ENCODE results near the gene ETV3L. TPM values are rescaled to one million over a fixed set of nuclear protein-coding genes. Genes with fewer than 3 reads are reported as not detected.
"Not testable (repeated sequence)": the region's sequence is repeated elsewhere in the genome, so short reads cannot be mapped to it uniquely, and the experiment has no call there.

Gene ETV3L
- total RNA-seq, 1 donor from 2014 or later = not detected

DNA sequence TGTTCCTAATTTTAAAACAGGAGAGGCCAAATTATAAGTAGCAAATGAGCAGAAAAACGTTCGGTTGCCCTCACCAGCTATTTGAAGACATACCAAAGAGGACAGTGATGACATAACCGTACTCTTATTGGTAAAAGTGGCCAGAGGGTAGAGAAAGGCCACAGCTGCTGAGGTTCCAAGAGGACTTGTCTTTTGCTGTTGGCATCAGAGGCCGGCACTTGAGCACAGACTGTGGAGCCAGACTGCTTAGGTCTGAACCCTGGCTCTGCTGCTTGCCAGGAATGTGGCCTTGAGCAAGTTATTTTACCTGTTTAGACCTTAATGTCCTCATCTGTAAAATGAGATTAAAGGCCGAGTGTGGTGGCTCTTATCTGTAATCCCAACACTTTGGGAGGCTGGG lies 14.9 kb downstream of the ETV3L start:
- DNase-seq (ENCODE audit: extremely low read depth, low read depth, low spot score) = no peak

DNA sequence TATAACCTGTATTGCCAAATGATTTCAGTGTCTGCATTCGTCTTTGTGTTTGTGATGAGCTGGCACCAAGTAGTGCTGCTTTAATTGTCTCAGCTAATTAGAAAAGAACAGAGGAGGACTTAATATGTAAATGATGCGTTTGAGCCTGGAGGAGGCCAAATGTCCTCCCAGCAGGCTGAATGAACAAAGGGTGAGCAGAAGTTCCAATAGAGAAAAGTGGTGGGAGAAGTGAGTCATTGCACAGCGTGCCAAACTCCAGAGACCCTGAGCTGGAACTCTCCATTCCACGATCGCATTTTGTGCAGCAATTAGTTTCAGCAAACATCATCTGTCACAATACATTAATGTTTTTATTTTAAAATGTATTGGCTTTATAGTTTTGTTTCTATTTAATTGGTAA lies 17.9 kb downstream of the ETV3L start:
- DNase-seq (ENCODE audit: extremely low read depth, low read depth, low spot score) = no peak

DNA sequence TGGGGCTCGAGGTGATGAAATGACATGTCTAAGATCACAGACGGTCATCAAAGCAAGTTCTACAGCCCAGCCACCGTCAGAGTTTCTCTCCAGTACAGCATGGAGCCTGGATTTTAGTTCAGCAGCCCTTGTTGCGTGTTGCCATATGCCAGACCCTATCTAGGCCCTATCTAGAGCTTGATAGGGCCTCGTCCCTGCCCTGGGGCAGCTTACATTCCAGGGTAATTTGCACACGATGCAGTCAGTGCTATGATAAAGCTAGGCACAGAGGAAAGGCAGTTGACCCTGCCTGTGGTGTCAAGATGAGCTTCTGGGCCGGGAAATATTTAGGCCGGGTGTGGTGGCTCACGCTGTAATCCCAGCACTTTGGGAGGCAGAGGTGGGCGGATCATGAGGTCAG lies 18.9 kb downstream of the ETV3L start:
- no peak for DNase-seq (ENCODE audit: extremely low read depth, low read depth, low spot score)

DNA sequence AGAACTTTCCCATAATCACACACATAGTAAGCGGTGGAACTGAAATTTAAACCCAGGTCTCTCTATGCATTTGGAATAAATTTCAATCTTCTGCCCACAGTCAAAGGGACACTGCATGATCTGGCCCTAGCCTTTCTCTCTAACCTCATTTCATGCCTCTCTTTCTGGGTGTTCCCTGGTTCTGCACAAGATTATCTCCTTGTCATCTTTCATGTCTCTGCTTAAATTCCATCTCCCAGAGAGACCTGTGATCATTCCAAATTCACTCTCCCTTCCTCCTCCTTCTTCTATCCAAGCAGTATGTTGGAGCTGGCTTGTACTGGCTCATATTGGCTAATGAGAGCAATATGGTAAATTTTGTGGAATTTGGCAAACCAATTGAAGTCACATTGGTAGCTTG lies 22.2 kb downstream of the ETV3L start:
- no peak for DNase-seq (ENCODE audit: extremely low read depth, low read depth, low spot score)

DNA sequence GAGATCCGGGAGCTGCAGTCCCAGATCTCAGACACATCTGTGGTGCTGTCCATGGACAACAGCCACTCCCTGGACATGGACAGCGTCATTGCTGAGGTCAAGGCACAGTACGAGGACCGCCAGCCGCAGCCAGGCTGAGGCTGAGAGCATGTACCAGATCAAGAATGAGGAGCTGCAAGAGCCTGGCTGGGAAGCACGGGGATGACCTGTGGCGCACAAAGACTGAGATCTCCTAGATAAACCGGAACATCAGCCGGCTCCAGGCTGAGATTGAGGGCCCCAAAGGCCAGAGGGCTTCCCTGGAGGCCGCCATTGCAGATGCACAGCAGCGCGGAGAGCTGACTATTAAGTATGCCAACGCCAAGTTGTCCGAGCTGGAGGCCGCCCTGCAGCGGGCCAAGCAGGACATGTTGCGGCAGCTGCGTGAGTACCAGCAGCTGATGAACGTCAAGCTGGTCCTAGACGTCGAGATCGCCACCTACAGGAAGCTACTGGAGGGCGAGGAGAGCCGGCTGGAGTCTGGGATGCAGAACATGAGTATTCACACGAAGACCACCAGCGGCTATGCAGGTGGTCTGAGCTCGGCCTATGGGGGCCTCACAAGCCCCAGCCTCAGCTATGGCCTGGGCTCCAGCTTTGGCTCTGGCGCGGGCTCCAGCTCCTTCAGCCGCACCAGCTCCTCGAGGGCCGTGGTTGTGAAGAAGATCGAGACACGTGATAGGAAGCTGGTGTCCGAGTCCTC lies 25.5 kb downstream of the ETV3L start:
- peak; percentile 22 for DNase-seq (ENCODE audit: extremely low read depth, low read depth, low spot score)

DNA sequence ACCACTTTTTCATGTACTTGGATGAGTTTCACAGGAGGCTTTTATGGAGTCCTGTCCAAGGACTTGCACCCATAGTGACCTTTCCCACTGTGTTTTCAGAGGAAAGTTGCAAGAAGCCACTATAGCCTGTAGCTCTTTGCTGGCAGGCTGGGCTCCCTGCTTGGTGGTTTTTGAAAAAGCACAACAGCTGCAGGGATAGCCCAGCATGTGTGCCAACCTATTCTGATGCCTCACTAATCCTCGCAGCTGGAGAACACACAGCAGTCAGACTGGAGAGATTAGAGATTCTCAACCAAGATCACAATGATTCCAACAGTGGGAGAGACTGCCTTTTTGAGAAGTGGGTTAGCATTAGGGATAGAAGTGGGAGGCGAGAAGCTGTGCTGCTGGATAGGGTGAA lies 30.0 kb downstream of the ETV3L start:
- DNase-seq (ENCODE audit: extremely low read depth, low read depth, low spot score) = no peak

DNA sequence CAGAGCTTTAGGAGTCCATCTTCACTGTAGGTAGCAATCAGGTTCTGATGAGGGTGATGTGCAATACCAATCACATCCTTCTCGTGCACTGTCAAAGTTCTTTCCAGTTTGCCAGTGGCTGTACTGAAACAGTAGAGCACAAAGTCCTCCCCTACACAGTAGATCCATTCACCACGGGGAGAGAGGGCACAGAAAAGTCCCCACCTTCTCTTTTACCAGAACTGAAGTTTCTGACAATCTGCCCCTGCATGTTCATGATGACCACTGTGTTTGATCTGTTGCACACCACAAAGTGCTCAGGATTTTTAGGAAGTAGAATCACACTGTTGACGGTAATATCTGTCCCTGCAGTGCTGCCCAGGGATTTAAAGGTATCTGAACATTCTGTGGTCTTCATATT lies 40.4 kb downstream of the ETV3L start:
- not testable (repeated sequence) for DNase-seq (ENCODE audit: extremely low read depth, low read depth, low spot score)

DNA sequence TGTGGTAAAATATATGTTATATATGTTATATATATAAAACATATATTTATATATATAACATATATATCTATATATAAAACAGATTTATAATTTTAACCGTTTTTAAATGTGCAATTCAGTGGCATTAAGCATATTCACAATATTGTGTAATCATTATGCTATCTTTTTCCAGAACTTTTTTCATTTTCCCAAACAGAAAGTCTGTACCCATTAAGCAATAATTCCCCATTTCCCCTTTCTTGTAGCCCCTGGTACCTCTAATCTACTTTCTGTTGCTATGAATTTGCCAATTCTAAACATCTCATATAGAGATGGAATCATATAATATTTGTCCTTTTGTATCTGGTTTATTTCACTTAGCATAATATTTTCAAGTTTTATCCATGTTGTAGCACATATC lies 43.3 kb downstream of the ETV3L start:
- no peak for DNase-seq (ENCODE audit: extremely low read depth, low read depth, low spot score)

DNA sequence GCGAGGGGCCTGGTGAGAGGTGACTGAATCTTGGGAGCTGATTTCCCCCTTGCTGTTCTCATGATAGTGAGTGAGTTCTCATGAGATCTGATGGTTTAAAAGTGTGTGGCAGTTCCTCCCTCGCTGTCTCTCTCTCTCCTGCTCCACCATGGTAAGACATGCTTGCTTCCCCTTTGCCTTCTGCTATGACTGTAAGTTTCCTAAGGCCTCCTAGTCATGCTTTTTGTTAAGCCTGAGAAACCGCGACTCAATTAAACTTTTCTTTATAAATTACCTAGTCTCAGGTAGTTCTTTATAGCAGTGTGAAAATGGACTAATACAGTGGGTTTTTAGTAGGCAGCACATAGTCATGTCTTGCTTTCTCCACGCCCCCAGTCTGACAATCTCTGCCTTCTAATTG lies 43.9 kb downstream of the ETV3L start:
- not testable (repeated sequence) for DNase-seq (ENCODE audit: extremely low read depth, low read depth, low spot score)

DNA sequence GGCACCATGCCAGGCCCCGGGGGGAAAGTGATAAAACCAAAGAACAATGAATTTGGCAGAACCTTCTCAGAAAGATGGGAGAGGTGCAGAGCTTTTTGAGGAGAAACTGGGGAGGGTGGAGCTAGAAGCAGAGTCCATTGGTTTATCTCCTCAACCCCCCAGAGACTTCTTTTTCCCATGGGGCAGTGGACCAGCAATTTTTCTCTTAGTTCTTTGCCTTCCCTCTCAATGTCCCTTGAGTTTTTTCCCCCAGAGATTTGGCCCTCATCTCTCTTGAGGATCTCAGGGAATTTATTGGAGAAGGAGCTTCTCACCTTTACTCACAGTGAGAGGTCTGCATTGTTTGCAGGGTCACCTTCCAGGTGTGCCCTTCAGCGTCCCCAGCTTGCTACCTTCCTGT lies 48.8 kb downstream of the ETV3L start:
- DNase-seq (ENCODE audit: extremely low read depth, low read depth, low spot score) = no peak

DNA sequence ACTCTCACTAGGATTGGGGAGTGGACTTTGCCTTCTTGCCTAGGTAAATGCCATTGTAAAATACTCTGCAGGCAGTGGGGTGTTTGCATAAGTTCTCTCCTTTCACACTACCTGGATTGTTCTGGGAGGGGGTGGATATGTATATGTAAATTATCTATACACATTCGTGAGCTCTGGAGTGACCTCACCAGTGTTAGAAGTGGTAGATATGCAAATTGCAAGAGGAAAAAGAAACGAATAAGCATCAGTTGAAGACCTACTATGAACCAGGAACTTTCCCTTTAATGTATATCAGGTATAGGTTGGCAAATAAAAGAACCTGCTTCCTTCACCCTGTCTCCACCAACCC lies 52.6 kb downstream of the ETV3L start:
- DNase-seq (ENCODE audit: extremely low read depth, low read depth, low spot score) = no peak

DNA sequence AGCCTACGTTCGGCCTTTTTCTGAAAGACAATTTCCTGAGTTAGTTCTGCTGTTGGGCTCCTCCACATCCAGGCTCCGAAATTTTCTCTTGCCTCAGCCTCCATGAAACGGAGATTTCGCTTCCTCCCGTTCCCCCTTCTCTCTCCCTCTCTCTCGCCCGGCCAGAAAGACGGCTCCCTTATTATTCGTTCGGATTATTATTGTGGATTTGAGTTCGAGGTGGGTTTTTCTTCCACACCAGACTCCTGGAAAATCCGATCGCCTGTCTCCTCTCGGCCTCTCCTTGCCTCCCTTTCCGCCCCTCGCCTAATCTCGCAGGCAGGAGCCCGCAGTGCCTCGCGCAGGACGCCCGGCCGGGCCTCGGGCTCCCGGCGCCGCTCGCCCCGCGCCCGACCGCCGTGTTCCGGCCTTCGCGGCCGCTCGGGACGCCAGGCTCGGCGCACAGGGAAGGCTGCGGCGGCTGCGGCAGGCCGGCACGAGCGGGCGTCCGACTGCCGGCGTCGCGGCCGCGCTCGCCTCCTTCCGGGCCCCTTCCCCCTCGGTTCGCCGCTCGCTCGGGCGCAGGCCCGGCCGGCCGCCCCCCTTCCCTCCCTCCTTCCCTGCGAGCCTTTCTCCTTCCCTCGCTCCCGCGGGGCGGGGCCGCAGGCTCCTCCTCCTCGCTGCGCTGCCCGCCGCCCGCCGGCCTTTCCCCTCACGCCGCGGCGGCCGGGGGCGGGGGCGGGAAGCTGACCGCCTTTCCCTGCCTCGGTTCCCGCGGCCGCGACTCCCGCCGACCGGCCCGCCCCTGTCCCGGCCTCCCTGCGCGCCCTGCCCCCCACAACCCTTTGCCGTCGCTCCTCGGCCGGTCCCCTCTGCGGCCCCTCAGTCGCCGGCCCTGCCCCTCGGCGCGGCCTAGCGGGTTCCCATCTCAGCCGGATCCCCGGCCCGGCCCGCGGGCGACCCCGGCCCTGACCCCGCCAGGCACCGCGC lies 54.1 kb downstream of the ETV3L start, which contains the start of gene ARHGEF11:
Gene ARHGEF11, minus strand, starts transcription at position 493 of the 969 bp plus-strand sequence. CDS start 1,412 bp downstream, outside the sequence.
- no peak for DNase-seq (ENCODE audit: extremely low read depth, low read depth, low spot score)

DNA sequence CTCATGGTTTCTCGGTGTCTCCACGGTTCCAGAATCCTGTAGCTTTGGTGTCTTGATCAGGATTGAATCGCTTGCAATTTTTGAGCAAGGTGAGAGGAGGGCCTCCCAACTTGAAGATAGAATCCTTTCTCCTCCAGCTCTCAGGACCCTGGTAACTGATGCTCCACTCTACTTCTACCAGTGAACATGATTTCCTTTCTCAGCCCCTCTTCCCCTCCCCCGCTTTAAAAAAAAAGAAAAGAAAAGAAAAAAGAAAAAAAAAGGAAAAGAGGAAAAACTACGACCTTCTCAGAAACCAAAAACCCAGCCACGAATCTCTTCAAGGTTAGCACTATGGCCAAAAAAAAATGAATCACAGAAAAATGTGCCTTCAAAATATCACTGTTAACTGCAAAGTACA lies 55.3 kb downstream of the ETV3L start:
- no peak for DNase-seq (ENCODE audit: extremely low read depth, low read depth, low spot score)

DNA sequence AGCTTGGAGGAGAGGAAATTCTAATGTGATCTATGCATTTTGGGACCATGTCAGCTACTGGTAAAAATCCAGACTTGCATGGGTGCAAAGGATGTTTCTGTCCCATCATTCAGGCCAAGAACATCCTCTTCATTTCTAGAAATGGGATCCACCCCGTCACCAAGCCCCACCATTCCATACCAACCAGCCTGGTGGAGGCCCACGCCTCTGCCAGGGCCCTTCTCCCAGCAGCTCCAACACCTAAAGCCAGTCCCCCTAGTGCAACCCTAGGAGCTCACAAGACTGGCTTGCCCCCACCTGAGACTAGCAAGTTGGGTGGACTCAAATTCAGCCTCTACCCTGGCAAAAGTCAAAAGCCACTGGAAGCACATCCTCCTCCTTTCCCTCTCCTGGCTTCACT lies 55.9 kb downstream of the ETV3L start:
- no peak for DNase-seq (ENCODE audit: extremely low read depth, low read depth, low spot score)

DNA sequence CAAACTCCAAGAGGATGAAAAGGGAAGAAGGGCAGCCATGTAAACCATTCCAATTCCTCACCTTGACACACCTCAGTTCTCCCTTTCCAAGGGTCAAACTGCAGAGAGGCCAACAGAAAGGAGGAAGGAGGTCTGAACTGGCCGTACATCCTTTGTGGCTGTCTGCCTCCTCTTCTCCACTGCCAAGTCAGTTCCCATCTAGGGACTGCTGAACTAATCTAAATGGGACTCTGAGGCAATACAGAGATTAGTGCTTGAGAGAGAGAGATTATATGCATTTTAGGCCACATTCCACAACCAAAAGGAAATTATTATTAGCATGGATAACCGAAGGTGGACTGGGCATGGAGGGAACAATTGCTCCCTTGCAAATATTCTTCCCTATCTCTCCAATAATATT lies 56.8 kb downstream of the ETV3L start:
- no peak for DNase-seq (ENCODE audit: extremely low read depth, low read depth, low spot score)

Other genes with a start within 250 kb of the ETV3L start
- not detected in 2 replicates for gene INSRR, start 240.7 kb downstream of the ETV3L start, total RNA-seq
- gene NTRK1, start 238.9 kb downstream of the ETV3L start, total RNA-seq = 0.41 TPM in 1 of 2 replicates, not detected in the other
- 62.6 and 80.5 TPM in 2 replicates for gene PEAR1, start 206.1 kb downstream of the ETV3L start, total RNA-seq
- 0.12 TPM in 1 of 2 replicates, not detected in the other for gene LRRC71, start 179.2 kb downstream of the ETV3L start, total RNA-seq
- gene ARHGEF11, start 54.1 kb downstream of the ETV3L start, total RNA-seq = 16.3 and 28.2 TPM in 2 replicates
- 14.9 and 19.5 TPM in 2 replicates for gene ETV3, start 38.6 kb upstream of the ETV3L start, total RNA-seq

Data from glomerular endothelial cell (primary cell).